Neural cell (in vitro differentiated cells): ENCODE data around the gene NHS. TPM values are rescaled to one million over a fixed set of nuclear protein-coding genes. Genes with fewer than 3 reads are reported as not detected.
A peak's percentile ranks its signal among the peaks of the same experiment; 100 is the strongest.

Source experiments
- H2AFZ ChIP-seq: fragments of 200-600, 300-800 bp; sonication (generic), shearing (Covaris generic); 2 replicates; pipeline ENCODE4 v1.6.0; 2014; ENCODE audit warnings: low read depth, mild to moderate bottlenecking, antibody characterized with exemption, low read length, moderate library complexity
- H3F3A ChIP-seq: fragments of 200-600 bp; shearing (Covaris generic); 2 replicates; pipeline ENCODE4 v1.6.1; 2016; ENCODE audit warnings: mild to moderate bottlenecking, moderate library complexity, mixed read lengths, antibody characterized with exemption, low read length; ENCODE audit not compliant: insufficient read depth, poor library complexity, severe bottlenecking
- H3K27ac ChIP-seq: fragments of 200-600, 300-800 bp; sonication (generic), shearing (Covaris generic); 2 replicates; pipeline ENCODE4 v1.5.1; 2014; ENCODE audit warnings: mild to moderate bottlenecking, low read length, moderate library complexity
- H3K27me3 ChIP-seq: fragments of 300-800, 200-600 bp; sonication (generic), shearing (Covaris generic); 2 replicates; pipeline ENCODE4 v1.6.0; 2014; ENCODE audit warnings: mild to moderate bottlenecking, low read depth, low read length, moderate library complexity; ENCODE audit not compliant: insufficient read depth
- H3K36me3 ChIP-seq: fragments of 300-800, 200-600 bp; sonication (generic), shearing (Covaris generic); 2 replicates; pipeline ENCODE4 v1.5.1; 2014; ENCODE audit warnings: mild to moderate bottlenecking, antibody characterized with exemption, low read length, moderate library complexity; ENCODE audit not compliant: insufficient read depth
- H3K4me2 ChIP-seq: fragments of 300-800, 200-600 bp; sonication (generic), shearing (Covaris generic); 2 replicates; pipeline ENCODE4 v1.6.0; 2014; ENCODE audit warnings: mild to moderate bottlenecking, low read length
- H3K4me3 ChIP-seq: fragments of 300-800, 200-600 bp; sonication (generic), shearing (Covaris generic); 2 replicates; pipeline ENCODE4 v1.5.1; 2014; ENCODE audit warnings: mild to moderate bottlenecking, low read length, moderate library complexity
- H3K79me2 ChIP-seq: fragments of 200-600 bp; shearing (Covaris generic); replicated peaks from 2 replicates; pipeline ENCODE4 v1.6.0; 2014; ENCODE audit warnings: mild to moderate bottlenecking, low read length, moderate library complexity; ENCODE audit not compliant: insufficient read depth
- H3K9ac ChIP-seq: fragments of 300-800, 200-600 bp; sonication (generic), shearing (Covaris generic); 2 replicates; pipeline ENCODE4 v1.6.1; 2016; ENCODE audit warnings: mild to moderate bottlenecking, low read length, mixed read lengths
- H3K9me2 ChIP-seq: fragments of 200-600 bp; shearing (Covaris generic); 2 replicates; pipeline ENCODE4 v1.6.1; 2016; ENCODE audit warnings: mild to moderate bottlenecking, low read length, mixed read lengths; ENCODE audit not compliant: insufficient read depth
- H3K9me3 ChIP-seq: fragments of 200-600, 300-800 bp; sonication (generic), shearing (Covaris generic); 2 replicates; pipeline ENCODE4 v1.6.1; 2016; ENCODE audit warnings: mild to moderate bottlenecking, mixed run types, low read length, moderate library complexity, mixed read lengths
- H4K20me1 ChIP-seq: fragments of 200-600 bp; shearing (Covaris generic); 2 replicates; pipeline ENCODE4 v1.6.1; 2016; ENCODE audit warnings: mild to moderate bottlenecking, mixed run types; ENCODE audit not compliant: insufficient read depth
- CTCF ChIP-seq: fragments of 450-650 bp; IDR thresholded peaks from 2 replicates; pipeline ENCODE4 v1.5.1; 2014; ENCODE audit warnings: antibody characterized with exemption, mild to moderate bottlenecking, moderate library complexity; ENCODE audit not compliant: poor library complexity, severe bottlenecking
- EP300 ChIP-seq: fragments of 450-650 bp; conservative IDR thresholded peaks from 2 replicates; pipeline ENCODE4 v1.6.1; 2014; ENCODE audit warnings: antibody characterized with exemption, mild to moderate bottlenecking, moderate library complexity; ENCODE audit not compliant: poor library complexity, severe bottlenecking
- EZH2 ChIP-seq: fragments of 200-600, 300-800 bp; shearing (Covaris generic), sonication (generic); IDR thresholded peaks from 2 replicates; pipeline ENCODE4 v1.6.1; 2014; ENCODE audit warnings: antibody characterized with exemption, low read length, borderline replicate concordance, mild to moderate bottlenecking; ENCODE audit not compliant: insufficient read depth, poor library complexity, severe bottlenecking
- MXI1 ChIP-seq: fragments of 450-650 bp; conservative IDR thresholded peaks from 2 replicates; pipeline ENCODE4 v1.6.1; 2014; ENCODE audit warnings: antibody characterized with exemption, mild to moderate bottlenecking; ENCODE audit not compliant: poor library complexity, severe bottlenecking
- POLR2AphosphoS5 ChIP-seq: IDR thresholded peaks from 2 replicates; pipeline ENCODE4 v1.6.1; 2012
- RAD21 ChIP-seq: fragments of 450-650 bp; conservative IDR thresholded peaks from 2 replicates; pipeline ENCODE4 v1.6.1; 2014; ENCODE audit warnings: antibody characterized with exemption, mild to moderate bottlenecking, moderate library complexity
- SMC3 ChIP-seq: fragments of 450-650 bp; conservative IDR thresholded peaks from 2 replicates; pipeline ENCODE4 v1.6.1; 2014; ENCODE audit warnings: antibody characterized with exemption, mild to moderate bottlenecking, moderate library complexity; ENCODE audit not compliant: poor library complexity
- TAF1 ChIP-seq: IDR thresholded peaks from 2 replicates; pipeline ENCODE4 v1.6.1; 2012; ENCODE audit warnings: low read depth
- polyA plus RNA-seq: library from polyadenylated mRNA; depleted of rRNA; stranded (reverse); fragments of >200 nt; gene quantifications from 2 replicates; pipeline ENCODE4 v1.2.3, GENCODE V29; 2014
- TF ChIP-seq, protein P1 (sequence below): IDR thresholded peaks from 2 replicates; pipeline ENCODE4 v1.6.1; 2012; ENCODE audit warnings: borderline replicate concordance

Gene NHS
- polyA plus RNA-seq, 1 donor from 2014 or later, result 1.9 TPM

DNA sequence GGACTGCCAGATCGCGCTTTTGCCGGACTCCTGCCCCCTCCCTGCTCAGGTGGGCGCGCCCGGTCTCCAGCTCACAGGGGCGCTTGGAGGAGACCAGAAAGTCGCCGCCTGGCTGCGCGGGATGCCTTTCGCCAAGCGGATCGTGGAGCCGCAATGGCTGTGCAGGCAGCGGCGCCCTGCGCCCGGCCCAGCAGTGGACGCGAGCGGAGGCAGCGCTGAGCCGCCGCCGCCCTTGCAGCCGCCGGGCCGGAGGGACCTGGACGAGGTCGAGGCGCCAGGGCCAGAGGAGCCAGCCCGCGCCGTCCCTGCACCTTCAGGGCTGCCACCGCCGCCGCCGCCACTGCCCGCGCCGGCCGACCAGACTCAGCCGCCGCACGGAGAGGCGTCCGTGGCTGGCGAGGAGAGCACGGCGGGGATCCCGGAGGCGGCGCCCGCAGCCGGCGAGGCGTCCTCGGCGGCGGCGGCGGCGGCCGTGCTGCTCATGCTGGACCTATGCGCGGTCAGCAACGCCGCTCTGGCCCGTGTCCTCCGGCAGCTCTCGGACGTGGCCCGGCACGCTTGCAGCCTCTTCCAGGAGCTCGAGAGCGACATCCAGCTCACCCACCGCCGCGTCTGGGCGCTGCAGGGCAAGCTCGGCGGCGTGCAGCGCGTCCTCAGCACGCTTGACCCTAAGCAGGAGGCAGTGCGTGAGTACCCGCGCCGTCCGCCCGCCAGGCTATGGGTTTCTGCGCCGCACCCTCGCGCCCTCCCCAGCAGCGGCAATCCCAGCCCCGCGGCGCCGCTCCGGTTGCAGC is 834 bp downstream of the NHS start:
- TF ChIP-seq TAF1 (no peak), CTCF (no peak), POLR2AphosphoS5 (no peak), EP300 (no peak), SMC3 (no peak), RAD21 (no peak), MXI1 (no peak), EZH2 (no peak)
- TF ChIP-seq, protein P1, sequence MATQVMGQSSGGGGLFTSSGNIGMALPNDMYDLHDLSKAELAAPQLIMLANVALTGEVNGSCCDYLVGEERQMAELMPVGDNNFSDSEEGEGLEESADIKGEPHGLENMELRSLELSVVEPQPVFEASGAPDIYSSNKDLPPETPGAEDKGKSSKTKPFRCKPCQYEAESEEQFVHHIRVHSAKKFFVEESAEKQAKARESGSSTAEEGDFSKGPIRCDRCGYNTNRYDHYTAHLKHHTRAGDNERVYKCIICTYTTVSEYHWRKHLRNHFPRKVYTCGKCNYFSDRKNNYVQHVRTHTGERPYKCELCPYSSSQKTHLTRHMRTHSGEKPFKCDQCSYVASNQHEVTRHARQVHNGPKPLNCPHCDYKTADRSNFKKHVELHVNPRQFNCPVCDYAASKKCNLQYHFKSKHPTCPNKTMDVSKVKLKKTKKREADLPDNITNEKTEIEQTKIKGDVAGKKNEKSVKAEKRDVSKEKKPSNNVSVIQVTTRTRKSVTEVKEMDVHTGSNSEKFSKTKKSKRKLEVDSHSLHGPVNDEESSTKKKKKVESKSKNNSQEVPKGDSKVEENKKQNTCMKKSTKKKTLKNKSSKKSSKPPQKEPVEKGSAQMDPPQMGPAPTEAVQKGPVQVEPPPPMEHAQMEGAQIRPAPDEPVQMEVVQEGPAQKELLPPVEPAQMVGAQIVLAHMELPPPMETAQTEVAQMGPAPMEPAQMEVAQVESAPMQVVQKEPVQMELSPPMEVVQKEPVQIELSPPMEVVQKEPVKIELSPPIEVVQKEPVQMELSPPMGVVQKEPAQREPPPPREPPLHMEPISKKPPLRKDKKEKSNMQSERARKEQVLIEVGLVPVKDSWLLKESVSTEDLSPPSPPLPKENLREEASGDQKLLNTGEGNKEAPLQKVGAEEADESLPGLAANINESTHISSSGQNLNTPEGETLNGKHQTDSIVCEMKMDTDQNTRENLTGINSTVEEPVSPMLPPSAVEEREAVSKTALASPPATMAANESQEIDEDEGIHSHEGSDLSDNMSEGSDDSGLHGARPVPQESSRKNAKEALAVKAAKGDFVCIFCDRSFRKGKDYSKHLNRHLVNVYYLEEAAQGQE, result no peak
- Histone ChIP-seq H3K27me3 (peaks cover 22% of the 10 kb centered on the region), H3K36me3 (no peaks in the 10 kb centered on the region), H3K9me2 (no peaks in the 10 kb centered on the region), H3K9ac (peak overlapping the region; percentile 48), H3K79me2 (no peaks in the 10 kb centered on the region), H3K27ac (no peak overlapping the region), H3K4me3 (peak overlapping the region; percentile 74), H3K4me2 (peak overlapping the region; percentile 14), H3K9me3 (no peaks in the 10 kb centered on the region), H3F3A (no peaks in the 10 kb centered on the region), H4K20me1 (no peaks in the 10 kb centered on the region), H2AFZ (no peak overlapping the region)

GRCh38 chrX:17376431-17377077 is 1.6 kb downstream of the NHS start:
- Histone ChIP-seq H4K20me1 (no peaks in the 10 kb centered on the region), H3K9ac (peak overlapping the region; percentile 48), H3F3A (no peaks in the 10 kb centered on the region), H3K9me3 (no peaks in the 10 kb centered on the region), H3K36me3 (no peaks in the 10 kb centered on the region), H3K4me3 (peak overlapping the region; percentile 74), H3K27me3 (peaks cover 22% of the 10 kb centered on the region), H3K27ac (no peak overlapping the region), H2AFZ (no peak overlapping the region), H3K79me2 (no peaks in the 10 kb centered on the region), H3K4me2 (peak overlapping the region; percentile 14), H3K9me2 (no peaks in the 10 kb centered on the region)
- TF ChIP-seq POLR2AphosphoS5, result no peak
- TF ChIP-seq, protein P1, result no peak
- no peak for TF ChIP-seq EZH2
- no peak for TF ChIP-seq MXI1
- no peak for TF ChIP-seq CTCF
- TF ChIP-seq SMC3, result no peak
- TF ChIP-seq TAF1, result no peak
- TF ChIP-seq RAD21, result no peak
- no peak for TF ChIP-seq EP300
